Measurements from ENCODE around the gene SV2B. TPM values are rescaled to one million over a fixed set of nuclear protein-coding genes. Genes with fewer than 3 reads are reported as not detected.

Gene SV2B
- total and polyA plus RNA-seq, 9 of the 15 experiments (the other 6 are each of a cell fraction or from before 2014, with no cell fraction given), result 0.01 to 0.25 (median 0.11) TPM

GRCh38 chr15:91255670-91256192, 155.7 kb downstream of the SV2B start (continued):
- TF ChIP-seq BCLAF1 (IDR thresholded peaks at IDR 0.05; ENCODE audit: borderline replicate concordance in 1 of 2, control insufficient read depth in 1 of 2, low read depth in 2 of 2, low read length in 1 of 2) (no peak), MYNN (IDR thresholded peaks at IDR 0.05) (no peak), MYNN (CRISPR knock-in tag; IDR thresholded peaks at IDR 0.05) (no peak), MCM2 (IDR thresholded peaks at IDR 0.05; ENCODE audit: low read depth) (no peak), ZNF668 (CRISPR knock-in tag; IDR thresholded peaks at IDR 0.05) (no peak)

- no peak overlapping the region for H2AFZ ChIP-seq (ENCODE audit: low read depth, low read length)
- in situ Hi-C loops (cut with MboI), result no loop called here
- no peak for DNase-seq (ENCODE audit: extremely low read depth in 1 of 4, low spot score in 3 of 4)
- no peaks in the 10 kb centered on the region for H3K36me3 ChIP-seq (ENCODE audit: control insufficient read depth, insufficient read depth, low read length)
- H3K27ac ChIP-seq (ENCODE audit: extremely low read depth, low read depth, low read length), result no peak overlapping the region
- no peak for ATAC-seq
- BruUV-seq (replicated peaks), result no TSS peak
- intact Hi-C loops (cut with micrococcal nuclease), result no loop called here
- no peaks in the 10 kb centered on the region for H3K9me3 ChIP-seq (replicated peaks; ENCODE audit: control insufficient read depth, insufficient read depth, low read depth, low read length)
- H3K4me2 ChIP-seq (ENCODE audit: insufficient read depth, low read length), result no peak overlapping the region
- no peak for FAIRE-seq
- peaks cover 9 to 20% of the 10 kb centered on the region in 2 experiments for H3K27me3 ChIP-seq (ENCODE audit: control insufficient read depth in 2 of 2, insufficient read depth in 2 of 2, low read length in 2 of 2)
- no peaks in the 10 kb centered on the region for H3K4me1 ChIP-seq (replicated peaks in 1 of 2; ENCODE audit: control insufficient read depth in 2 of 2, insufficient read depth in 2 of 2, low read length in 2 of 2)
- H3K9me1 ChIP-seq (ENCODE audit: control insufficient read depth, insufficient read depth, low read length), result no peaks in the 10 kb centered on the region
- 0% methylated on average over 6 of the region's 6 CpGs for WGBS (ENCODE audit: insufficient coverage, low coverage, missing lambda C conversion rate)
- TF ChIP-seq NCOA1 (IDR thresholded peaks at IDR 0.05; ENCODE audit: low read depth) (no peak), FOXP4 (CRISPR knock-in tag; IDR thresholded peaks at IDR 0.05; ENCODE audit: borderline replicate concordance) (no peak), NR2C2 (CRISPR knock-in tag; IDR thresholded peaks at IDR 0.05) (no peak), NR2C2 (tag; IDR thresholded peaks at IDR 0.05) (no peak), PML (IDR thresholded peaks at IDR 0.05; ENCODE audit: low read length) (no peak)
- H3K9ac ChIP-seq (ENCODE audit: insufficient read depth in 1 of 2, low read depth in 2 of 2, low read length in 2 of 2), result no peak overlapping the region
- ChIA-PET CTCF (ENCODE audit: low intra/inter-chr PET ratio) (no interaction called here), POLR2A (interaction anchor here (0.6 to 0.8 kb wide), 3 partner anchors 13 to 295 kb away, joined by 3 read pairs; no protein-coding TSS in a partner anchor)
- no peaks in the 10 kb centered on the region for H3K79me2 ChIP-seq (ENCODE audit: control insufficient read depth, insufficient read depth, low read length)
- no peak overlapping the region for H3K4me3 ChIP-seq
- no peaks in the 10 kb centered on the region for H4K20me1 ChIP-seq (replicated peaks; ENCODE audit: control insufficient read depth, insufficient read depth, low read length)
These were observed 157.8 kb downstream of the SV2B start for GRCh38 chr15:91257746-91258414.

Data from K562 (cell line).